Measurements from ENCODE around the gene EGF. TPM values are rescaled to one million over a fixed set of nuclear protein-coding genes. Genes with fewer than 3 reads are reported as not detected.
"Not testable (repeated sequence)": the region's sequence is repeated elsewhere in the genome, so short reads cannot be mapped to it uniquely, and the experiment has no call there.

EGF gene
- total and polyA plus RNA-seq, 3 donors from 2014 or later: 0.79 to 1.3 (median 0.87) TPM

GRCh38 chr4:110025056-110025455, 112.4 kb downstream of the EGF start:
- no peak for DNase-seq
- Histone ChIP-seq H3K4me1 (no peaks in the 10 kb centered on the region), H3K9me3 (no peaks in the 10 kb centered on the region), H3K27me3 (no peaks in the 10 kb centered on the region), H3K4me3 (no peak overlapping the region), H3K27ac (no peak overlapping the region), H3K36me3 (ENCODE audit: low read depth, missing control alignments) (no peaks in the 10 kb centered on the region)
- 94 to 100% methylated on average over 1 of the region's 1 CpG for WGBS, 2 donors
- TF ChIP-seq CTCF (IDR thresholded peaks at IDR 0.05) (no peak), POLR2A (IDR thresholded peaks at IDR 0.05) (no peak)
- intact Hi-C loops (cut with DNase I; ENCODE audit: low total_unique reads): no loop called here

GRCh38 chr4:110025718-110026117, 113.0 kb downstream of the EGF start:
- intact Hi-C loops (cut with DNase I; ENCODE audit: low total_unique reads): no loop called here
- TF ChIP-seq CTCF (IDR thresholded peaks at IDR 0.05): no peak
- TF ChIP-seq POLR2A (IDR thresholded peaks at IDR 0.05): no peak
- Histone ChIP-seq H3K36me3 (ENCODE audit: low read depth, missing control alignments) (no peaks in the 10 kb centered on the region), H3K4me3 (no peak overlapping the region), H3K27me3 (no peaks in the 10 kb centered on the region), H3K4me1 (no peaks in the 10 kb centered on the region), H3K27ac (no peak overlapping the region), H3K9me3 (no peaks in the 10 kb centered on the region)
- WGBS, 2 donors: 74 to 79% methylated on average over 3 of the region's 3 CpGs
- no peak for DNase-seq

- WGBS, 2 donors: 88 to 97% methylated on average over 7 of the region's 7 CpGs
- no peaks in the 10 kb centered on the region for H3K9me3 ChIP-seq
- no peaks in the 10 kb centered on the region for H3K36me3 ChIP-seq (ENCODE audit: low read depth, missing control alignments)
- no peak for TF ChIP-seq POLR2A (IDR thresholded peaks at IDR 0.05)
- no peak for TF ChIP-seq CTCF (IDR thresholded peaks at IDR 0.05)
- no peaks in the 10 kb centered on the region for H3K27me3 ChIP-seq
- H3K4me1 ChIP-seq: no peaks in the 10 kb centered on the region
- no peak overlapping the region for H3K27ac ChIP-seq
- intact Hi-C loops (cut with DNase I; ENCODE audit: low total_unique reads): no loop called here
- peak; percentile 28 for DNase-seq
- no peak overlapping the region for H3K4me3 ChIP-seq
Measured at GRCh38 chr4:110032603-110033002, 119.9 kb downstream of the EGF start.

- Histone ChIP-seq H3K4me3 (no peak overlapping the region), H3K9me3 (no peaks in the 10 kb centered on the region), H3K27ac (no peak overlapping the region), H3K36me3 (ENCODE audit: low read depth, missing control alignments) (no peaks in the 10 kb centered on the region), H3K4me1 (no peaks in the 10 kb centered on the region), H3K27me3 (no peaks in the 10 kb centered on the region)
- WGBS, 2 donors: 52 to 68% methylated on average over 8 of the region's 8 CpGs
- intact Hi-C loops (cut with DNase I; ENCODE audit: low total_unique reads): no loop called here
- no peak for TF ChIP-seq POLR2A (IDR thresholded peaks at IDR 0.05)
- TF ChIP-seq CTCF (IDR thresholded peaks at IDR 0.05): no peak
- DNase-seq: no peak
Measured at GRCh38 chr4:110033355-110034025, 120.8 kb downstream of the EGF start.

- no peaks in the 10 kb centered on the region for H3K36me3 ChIP-seq (ENCODE audit: low read depth, missing control alignments)
- no peaks in the 10 kb centered on the region for H3K4me1 ChIP-seq
- no peak for TF ChIP-seq POLR2A (IDR thresholded peaks at IDR 0.05)
- TF ChIP-seq CTCF (IDR thresholded peaks at IDR 0.05): no peak
- no peak overlapping the region for H3K27ac ChIP-seq
- intact Hi-C loops (cut with DNase I; ENCODE audit: low total_unique reads): no loop called here
- WGBS, 2 donors: 53 to 68% methylated on average over 3 of the region's 3 CpGs
- H3K9me3 ChIP-seq: no peaks in the 10 kb centered on the region
- DNase-seq: no peak
- no peak overlapping the region for H3K4me3 ChIP-seq
- no peaks in the 10 kb centered on the region for H3K27me3 ChIP-seq
Measured at GRCh38 chr4:110034026-110034393, 121.3 kb downstream of the EGF start.

- H3K27ac ChIP-seq; H3K9me3 ChIP-seq; H3K4me1 ChIP-seq; H3K27me3 ChIP-seq; H3K36me3 ChIP-seq (ENCODE audit: low read depth, missing control alignments); intact Hi-C loops (cut with DNase I; ENCODE audit: low total_unique reads); H3K4me3 ChIP-seq; DNase-seq: not testable (repeated sequence)
- WGBS, 2 donors: 95 to 96% methylated on average over 11 of the region's 11 CpGs
Measured at GRCh38 chr4:110039164-110039563, 126.5 kb downstream of the EGF start.

Data from testis (tissue), 3 donors.